Eye (tissue), 1 donor: Measurements from ENCODE around the gene ASH1L.
"Not testable (repeated sequence)": the region's sequence is repeated elsewhere in the genome, so short reads cannot be mapped to it uniquely, and the experiment has no call there.

ENCODE experiments used
- DNase-seq: peaks from one replicate; pipeline ENCODE4 v3.0.0-alpha.2; 2015

The ASH1L gene

DNA sequence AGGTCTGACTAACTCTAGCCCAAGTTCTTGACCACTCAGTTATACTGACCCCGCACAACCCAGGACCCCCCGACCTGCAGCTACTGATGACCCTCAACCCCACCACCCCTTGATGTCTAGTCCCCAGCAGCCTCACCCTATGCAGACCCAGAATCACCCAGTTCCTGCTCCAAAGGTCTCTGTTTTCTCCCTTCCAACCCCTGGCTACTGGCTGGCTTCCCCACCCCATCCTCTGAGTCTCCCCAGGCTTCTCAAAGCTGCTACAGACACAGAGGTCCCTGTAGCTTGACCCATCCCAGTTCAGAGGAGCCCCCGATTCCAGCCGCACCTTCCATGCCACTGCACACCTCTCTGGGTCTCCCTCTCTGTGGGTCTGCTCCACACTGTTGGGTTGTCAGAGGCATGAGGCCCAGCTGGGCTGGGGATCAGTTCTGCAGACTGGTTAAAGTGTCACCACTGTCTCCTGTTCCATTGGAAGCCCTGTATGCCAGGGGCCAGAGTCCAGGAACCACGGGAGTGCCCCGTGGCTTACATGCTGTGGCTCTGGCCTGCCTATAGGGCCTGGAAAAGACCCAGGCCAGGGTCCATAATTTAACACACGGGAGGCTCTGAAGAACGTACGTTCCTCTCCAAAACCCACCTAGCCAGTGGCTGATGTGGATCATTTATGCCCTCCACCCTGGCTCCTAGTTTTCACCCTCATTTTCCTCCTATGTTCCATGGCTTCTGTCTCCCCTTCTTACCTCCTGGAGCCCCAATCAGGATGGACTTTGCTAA lies 261.9 kb downstream of the ASH1L start:
- DNase-seq, result no peak

DNA sequence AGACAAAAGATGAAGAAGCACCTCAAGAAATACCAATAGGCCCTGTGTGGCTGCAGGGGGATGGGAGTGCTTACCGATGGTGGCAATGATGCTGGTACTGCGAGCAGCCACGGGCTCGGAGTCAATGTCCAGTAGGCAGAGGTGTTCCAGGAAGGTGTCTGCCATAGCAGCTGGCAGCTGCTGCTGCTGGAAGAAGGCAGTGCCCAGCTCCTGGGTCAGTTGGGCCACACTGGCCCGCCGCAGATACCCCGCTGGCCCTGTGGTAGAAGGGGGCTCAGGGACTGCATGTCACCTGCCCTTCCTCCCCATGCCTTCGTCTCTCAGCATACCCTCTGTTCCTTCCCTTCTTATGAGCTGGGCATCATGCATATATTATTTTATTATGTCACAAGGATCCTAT lies 262.6 kb downstream of the ASH1L start:
- no peak for DNase-seq

DNA sequence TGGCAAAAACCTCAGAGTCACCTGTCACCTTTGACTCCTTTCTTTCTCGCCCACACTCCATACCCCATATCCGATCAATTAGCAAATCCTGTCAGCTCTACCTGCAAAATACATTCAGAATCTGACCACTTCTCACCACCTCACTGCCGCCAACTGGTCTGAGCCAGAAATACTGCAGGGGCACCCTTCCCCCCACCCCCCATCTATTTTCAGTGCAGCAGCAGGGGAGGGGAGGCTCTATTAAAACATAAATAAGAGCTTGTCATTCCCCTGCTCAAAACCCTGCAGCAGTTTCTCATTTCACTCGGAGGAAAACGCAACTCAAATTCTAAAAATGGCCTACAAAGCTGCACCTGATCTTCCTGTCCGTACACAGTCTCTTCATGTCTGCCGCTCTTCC lies 265.2 kb downstream of the ASH1L start:
- DNase-seq, result no peak

DNA sequence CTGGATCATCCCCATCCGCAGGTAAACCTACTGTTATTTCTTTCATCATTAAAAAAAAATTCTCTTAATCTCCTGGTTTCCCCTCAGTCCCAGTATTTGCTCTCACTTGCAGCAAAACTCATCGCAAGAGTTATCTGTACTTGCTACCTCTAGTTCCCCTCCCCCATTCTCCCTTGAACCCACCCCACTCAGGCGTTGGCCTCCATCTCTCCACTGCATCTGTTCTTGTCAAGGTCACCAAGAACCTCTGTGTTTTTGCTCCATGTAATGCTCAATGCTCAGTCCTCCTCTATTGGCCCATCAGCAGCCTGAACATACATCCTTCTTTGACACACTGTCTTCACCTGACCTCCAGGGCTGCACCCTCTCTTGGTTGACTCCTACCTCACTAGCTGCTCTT lies 265.9 kb downstream of the ASH1L start:
- DNase-seq, result no peak

DNA sequence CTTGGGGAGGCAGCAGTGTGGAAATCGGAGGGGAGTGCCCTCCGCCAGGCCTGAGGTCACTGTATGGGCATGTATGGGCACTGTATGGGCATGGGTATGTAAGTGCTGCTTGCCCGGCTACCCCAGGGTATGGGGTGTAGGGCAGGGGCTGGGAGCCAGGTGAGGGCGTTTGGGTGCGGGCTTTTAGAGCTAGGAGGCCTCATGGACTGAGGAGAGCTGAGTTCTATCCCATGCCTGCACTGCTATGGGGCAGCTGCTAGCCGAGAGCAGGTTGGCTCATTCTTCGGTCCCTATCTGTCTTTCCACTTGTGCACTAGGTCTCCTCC lies 266.7 kb downstream of the ASH1L start:
- no peak for DNase-seq

DNA sequence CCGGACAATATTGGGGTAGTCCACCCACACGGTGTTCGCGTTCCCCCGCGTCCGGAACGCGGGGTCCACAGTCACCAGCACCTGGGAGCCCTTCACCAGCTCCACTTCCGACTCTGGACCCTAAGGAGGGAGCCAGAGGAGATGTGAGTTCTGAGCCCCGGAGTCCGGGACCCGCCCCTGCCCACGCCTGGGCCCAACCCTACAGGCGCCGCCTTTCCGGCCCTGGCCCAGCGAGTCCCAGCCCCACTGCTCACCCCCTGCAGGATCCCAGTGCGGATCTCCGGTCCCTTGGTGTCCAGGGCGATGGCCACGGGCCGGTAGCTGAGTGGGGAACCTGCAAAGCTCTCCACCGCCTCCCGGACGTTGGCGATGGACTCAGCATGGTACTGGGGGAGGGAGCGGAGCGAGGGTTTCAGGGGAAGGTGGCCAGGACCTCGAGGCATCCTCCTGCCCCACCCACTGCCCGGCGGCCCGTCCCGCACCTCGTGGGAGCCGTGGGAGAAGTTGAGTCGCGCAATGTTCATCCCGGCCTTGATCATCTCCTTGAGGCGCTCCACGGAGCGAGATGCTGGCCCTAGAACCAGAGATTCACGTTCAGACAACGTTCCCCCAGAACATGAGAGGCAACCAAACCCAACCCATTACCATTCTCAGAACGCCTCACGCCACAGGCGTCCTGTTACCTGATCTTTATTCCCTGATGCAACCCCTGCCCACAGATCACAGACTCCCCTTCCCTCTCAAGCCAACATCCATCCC lies 267.2 kb downstream of the ASH1L start:
- DNase-seq, result no peak

DNA sequence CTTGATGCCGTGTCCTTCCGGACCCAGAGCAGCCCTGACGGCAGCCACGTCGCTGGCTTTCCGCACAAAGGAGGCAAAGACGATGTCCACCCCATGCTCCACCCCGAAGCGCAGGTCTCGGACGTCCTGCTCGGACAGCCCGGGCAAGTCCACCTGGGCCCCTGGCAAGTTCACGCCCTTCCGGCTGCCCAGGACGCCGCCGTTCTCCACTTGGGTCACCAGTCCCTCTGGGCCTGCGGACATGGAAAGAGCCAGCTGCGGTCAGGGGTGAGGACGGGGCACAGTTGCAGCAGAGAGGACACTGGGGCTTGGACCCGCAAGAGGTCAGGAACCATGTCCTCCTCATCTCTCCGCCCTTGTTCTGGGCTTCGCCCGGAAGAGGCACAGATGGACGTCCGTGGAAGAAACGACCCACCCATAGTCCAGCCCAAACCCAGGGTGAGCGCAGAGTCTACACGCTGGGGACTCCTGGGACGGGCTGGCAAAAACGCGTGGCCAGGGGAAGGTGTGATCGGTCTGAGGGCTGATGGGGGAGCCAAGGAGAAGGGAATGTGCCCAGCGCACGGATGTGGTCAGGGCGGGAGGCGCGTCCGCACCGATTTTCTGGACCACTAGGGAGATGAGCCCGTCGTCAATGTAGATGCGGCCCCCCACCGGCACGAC lies 268.0 kb downstream of the ASH1L start:
- no peak for DNase-seq

DNA sequence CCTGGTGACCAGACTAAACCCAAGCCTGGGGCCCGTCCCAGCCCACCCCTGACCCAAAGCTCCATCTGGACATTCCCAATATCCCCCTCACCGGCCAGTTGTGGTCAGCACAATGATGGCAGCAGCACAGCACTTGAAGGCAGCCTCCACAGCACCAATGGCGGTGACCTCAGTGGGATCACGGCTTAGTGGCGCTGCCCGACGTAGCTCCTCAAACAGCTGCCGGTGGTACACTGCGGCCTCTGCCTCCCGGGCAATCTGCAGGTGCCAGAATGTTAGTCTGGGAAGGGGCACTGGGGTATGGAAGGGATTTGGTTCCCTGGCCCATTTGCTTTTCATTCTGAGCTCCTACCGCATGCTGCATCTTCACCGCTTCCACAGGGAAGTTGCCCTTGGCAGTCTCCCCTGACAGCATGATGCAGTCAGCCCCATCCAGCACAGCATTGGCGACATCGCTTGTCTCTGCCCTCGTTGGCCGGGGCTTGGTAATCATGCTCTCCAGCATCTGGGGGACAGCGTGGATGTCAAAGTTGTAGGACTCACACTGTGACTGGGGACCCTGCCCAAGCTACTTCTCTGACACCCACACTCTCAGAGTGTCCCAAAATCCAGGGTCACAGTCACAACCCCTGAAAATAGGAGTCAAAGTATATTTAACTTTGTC lies 269.4 kb downstream of the ASH1L start:
- no peak for DNase-seq

DNA sequence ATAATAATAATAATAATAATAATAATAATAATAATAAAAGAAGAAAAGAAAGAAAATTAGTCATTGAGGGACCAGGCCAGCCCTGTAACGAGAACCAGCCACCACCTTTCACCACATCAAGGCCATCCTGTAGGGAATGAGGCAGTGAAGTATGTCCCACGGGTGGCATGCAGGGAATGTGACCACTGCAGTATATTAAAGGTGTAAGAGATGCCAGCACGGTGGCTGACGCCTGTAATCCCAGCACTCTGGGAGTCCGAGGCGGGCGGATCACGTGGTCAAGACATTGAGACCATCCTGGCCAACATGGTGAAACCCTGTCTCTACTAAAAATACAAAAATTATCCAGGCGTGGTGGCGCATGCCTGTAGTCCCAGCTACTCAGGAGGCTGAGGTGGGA lies 271.6 kb downstream of the ASH1L start:
- DNase-seq, result not testable (repeated sequence)

DNA sequence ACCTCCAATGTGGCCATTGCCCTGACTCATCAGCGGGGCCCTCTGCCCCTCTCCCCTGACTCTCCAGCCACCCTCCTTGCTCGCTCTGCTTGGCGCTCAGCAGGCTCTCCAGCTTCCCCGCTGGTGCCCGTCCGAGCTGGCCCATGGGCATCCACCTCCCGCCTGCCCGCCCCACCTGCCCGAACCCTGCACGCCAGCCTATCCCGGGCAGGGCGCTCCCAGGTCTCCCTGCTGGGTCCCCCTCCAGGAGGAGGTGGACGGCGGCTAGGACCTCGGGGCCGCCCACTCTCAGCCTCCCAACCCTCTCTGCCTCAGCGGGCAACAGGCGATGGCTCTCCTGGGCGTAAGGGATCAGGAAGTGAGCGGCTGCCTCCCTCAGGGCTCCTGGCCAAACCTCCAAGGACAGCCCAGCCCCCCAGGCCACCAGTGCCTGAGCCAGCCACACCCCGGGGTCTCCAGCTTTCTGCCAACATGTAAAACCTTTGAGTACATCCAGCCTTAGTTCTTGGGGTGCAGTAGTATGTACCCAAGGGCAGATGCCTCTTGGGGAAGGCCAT lies 274.5 kb downstream of the ASH1L start:
- no peak for DNase-seq

DNA sequence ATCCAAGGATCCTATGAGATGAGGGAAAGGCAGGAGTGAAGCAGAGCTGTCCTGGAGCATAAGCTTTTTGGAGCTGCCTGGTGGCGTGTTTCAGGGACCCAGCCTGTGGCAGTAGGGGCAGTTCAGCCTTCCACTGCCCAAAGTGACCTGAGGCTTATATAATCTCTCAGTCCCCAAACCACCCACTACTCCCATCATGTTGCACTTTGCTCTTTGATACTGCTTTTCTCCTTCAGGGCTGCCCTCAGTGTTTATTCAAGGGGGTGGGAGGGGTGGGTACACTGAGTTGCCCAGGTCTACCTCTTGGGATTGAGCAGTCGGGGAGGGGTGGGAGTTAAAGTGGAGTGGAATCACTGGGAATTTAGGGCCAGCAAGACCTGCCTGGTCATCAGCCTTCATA lies 276.1 kb downstream of the ASH1L start:
- no peak for DNase-seq

DNA sequence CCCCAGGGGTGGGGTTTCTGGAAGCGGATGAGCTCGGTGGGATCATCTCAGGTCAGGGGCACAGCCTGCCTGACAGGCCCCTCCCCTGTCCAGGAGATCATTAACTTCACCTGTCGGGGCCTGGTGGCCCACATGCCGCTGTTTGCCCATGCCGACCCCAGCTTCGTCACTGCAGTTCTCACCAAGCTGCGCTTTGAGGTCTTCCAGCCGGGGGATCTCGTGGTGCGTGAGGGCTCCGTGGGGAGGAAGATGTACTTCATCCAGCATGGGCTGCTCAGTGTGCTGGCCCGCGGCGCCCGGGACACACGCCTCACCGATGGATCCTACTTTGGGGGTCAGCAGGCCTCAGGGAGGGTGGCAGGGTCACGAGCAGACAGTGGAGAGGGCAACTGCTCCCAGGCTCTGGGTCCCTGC lies 277.0 kb downstream of the ASH1L start:
- no peak for DNase-seq
